Measurements from ENCODE around the gene GATA1. TPM values are rescaled to one million over a fixed set of nuclear protein-coding genes. Genes with fewer than 3 reads are reported as not detected.

GATA1 gene
- under 1 TPM in 1 of 3 donors, not detected in 2; 0.32 TPM for total RNA-seq
- long read RNA-seq, donor 1: 0 reads
- long read RNA-seq, donor 2: 0 reads

GRCh38 chrX:48786341-48786800 is at the start of gene GATA1:
GATA1 (plus strand) TSS chrX:48786590; CDS start chrX:48791110, 4,520 bp downstream.
- no peaks in the 10 kb centered on the region for H3K4me1 ChIP-seq (ENCODE audit: low read depth)
- intact Hi-C loops (cut with DNase I, micrococcal nuclease): no loop called here
- TF ChIP-seq, protein P1, sequence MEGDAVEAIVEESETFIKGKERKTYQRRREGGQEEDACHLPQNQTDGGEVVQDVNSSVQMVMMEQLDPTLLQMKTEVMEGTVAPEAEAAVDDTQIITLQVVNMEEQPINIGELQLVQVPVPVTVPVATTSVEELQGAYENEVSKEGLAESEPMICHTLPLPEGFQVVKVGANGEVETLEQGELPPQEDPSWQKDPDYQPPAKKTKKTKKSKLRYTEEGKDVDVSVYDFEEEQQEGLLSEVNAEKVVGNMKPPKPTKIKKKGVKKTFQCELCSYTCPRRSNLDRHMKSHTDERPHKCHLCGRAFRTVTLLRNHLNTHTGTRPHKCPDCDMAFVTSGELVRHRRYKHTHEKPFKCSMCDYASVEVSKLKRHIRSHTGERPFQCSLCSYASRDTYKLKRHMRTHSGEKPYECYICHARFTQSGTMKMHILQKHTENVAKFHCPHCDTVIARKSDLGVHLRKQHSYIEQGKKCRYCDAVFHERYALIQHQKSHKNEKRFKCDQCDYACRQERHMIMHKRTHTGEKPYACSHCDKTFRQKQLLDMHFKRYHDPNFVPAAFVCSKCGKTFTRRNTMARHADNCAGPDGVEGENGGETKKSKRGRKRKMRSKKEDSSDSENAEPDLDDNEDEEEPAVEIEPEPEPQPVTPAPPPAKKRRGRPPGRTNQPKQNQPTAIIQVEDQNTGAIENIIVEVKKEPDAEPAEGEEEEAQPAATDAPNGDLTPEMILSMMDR (IDR thresholded peaks at IDR 0.05): no peak

DNA sequence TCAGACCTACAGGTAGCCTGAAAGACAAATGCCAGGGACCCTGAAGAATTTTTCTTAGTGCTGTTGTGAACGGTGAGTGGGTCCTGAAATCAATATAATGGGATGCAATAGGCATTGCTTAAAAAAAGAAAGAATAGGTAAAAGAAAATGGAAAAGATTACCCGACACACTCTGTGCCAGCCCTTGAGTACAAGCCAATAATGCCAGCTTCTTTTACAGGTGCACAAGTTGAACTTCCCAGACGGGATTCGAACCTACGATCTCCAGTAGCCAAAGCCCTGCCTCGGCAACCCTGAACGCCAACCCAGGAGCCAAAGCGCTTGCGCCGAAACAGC is 49.5 kb upstream of the GATA1 start:
- DNase-seq: no peak
- ATAC-seq: no peak
- Histone ChIP-seq H3K4me1 (ENCODE audit: low read depth) (no peaks in the 10 kb centered on the region), H3K4me3 (no peak overlapping the region), H3K9me3 (no peaks in the 10 kb centered on the region), H3K36me3 (ENCODE audit: low read depth) (no peaks in the 10 kb centered on the region)
- intact Hi-C loops (cut with DNase I, micrococcal nuclease): no loop called here
- TF ChIP-seq, protein P1 (IDR thresholded peaks at IDR 0.05): no peak

More at GRCh38 chrX:48786341-48786800, at the start of gene GATA1:
- H3K36me3 ChIP-seq (ENCODE audit: low read depth): no peaks in the 10 kb centered on the region
- no peak for DNase-seq
- H3K4me3 ChIP-seq: no peak within 1 kb of the TSS
- no peak for ATAC-seq
- no peaks in the 10 kb centered on the region for H3K9me3 ChIP-seq

DNA sequence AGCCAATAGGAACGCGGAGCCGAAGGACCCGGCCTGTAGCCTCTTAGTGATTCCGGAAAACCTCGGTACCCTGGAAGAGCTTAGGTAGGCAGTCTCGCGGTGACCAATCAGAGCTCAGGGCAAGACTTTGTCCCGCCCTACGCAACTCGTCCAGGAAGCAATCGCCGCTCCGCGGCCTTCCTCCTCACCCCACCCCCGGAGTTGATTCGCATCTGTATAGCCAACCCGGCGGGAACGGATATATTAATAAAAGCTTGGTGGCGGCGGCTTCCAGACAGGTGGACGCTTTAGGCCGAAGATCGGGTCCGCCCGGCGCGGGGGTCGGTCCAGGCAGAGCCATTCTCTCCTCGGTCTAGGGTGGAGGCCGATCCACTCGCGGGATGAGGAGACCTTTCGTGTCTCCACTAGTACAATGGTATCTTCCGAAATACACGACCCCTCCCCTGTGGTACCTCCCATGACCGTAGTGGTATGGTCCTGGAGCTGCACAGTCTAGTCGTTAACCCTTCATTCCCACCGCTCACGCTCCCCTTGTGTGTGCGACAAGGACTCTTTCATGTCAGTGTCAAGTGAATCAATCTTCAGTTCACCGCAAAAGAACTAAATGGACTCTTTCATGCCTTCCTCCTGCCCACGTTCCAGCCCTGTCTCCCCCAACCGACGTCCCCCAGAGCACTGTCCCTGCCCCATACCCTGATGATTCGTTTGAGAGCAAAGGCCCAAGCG is 49.0 kb upstream of the GATA1 start:
- no peaks in the 10 kb centered on the region for H3K36me3 ChIP-seq (ENCODE audit: low read depth)
- TF ChIP-seq, protein P1 (IDR thresholded peaks at IDR 0.05): no peak
- H3K9me3 ChIP-seq: no peaks in the 10 kb centered on the region
- DNase-seq (peak; percentile 88 to 95 (median 90)), ATAC-seq (peak; percentile 99)
- peak overlapping the region; percentile 17 for H3K4me3 ChIP-seq
- intact Hi-C loops (cut with DNase I, micrococcal nuclease): no loop called here
- no peaks in the 10 kb centered on the region for H3K4me1 ChIP-seq (ENCODE audit: low read depth)

DNA sequence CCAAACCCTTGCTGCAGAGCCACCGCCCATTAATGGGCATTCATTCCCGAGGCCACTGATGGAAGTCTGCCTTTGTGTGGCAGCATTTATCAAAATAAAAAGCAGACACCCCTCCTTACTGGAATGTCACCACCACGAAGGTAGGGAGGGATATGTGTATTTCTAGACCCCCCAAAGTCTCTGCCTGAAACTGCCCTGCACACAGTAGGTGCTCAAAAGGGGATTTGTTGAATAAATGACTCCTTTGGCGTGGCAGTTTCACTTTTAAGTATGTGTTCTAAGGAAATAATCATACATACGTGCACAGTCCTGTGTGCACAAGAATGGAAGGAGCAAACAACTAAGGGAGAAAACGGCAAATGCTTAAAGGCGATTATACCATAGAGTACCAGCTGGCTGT is 48.5 kb upstream of the GATA1 start:
- DNase-seq (no peak), ATAC-seq (peak; percentile 5)
- intact Hi-C loops (cut with DNase I, micrococcal nuclease): no loop called here
- Histone ChIP-seq H3K4me3 (peak overlapping the region; percentile 17), H3K36me3 (ENCODE audit: low read depth) (no peaks in the 10 kb centered on the region), H3K4me1 (ENCODE audit: low read depth) (no peaks in the 10 kb centered on the region), H3K9me3 (no peaks in the 10 kb centered on the region)
- TF ChIP-seq, protein P1 (IDR thresholded peaks at IDR 0.05): no peak

DNA sequence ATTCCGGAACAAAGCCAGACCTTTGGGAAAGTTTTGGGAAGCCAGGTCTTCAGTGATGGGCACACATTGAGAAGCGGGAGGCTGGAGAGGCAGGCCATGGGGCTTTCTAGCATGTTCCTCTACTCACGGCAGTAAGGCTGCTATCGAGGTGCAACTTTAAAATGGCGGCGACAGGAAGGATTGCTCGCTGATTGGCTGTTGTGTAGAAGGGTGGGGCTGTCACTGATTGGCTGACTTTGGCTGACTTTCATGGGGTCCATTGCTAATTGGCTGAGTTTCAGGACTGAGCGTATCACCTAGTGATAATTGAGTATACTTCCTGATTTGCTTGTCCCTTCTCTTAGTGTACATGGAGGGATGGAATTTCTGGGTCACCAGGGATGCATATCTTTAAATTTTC is 44.6 kb upstream of the GATA1 start:
- H3K36me3 ChIP-seq (ENCODE audit: low read depth): no peaks in the 10 kb centered on the region
- H3K4me1 ChIP-seq (ENCODE audit: low read depth): no peaks in the 10 kb centered on the region
- H3K4me3 ChIP-seq: no peak overlapping the region
- intact Hi-C loops (cut with DNase I, micrococcal nuclease): no loop called here
- ATAC-seq (no peak), DNase-seq (no peak)
- TF ChIP-seq, protein P1 (IDR thresholded peaks at IDR 0.05): no peak
- H3K9me3 ChIP-seq: no peaks in the 10 kb centered on the region
